Measurements from ENCODE around the gene ARHGAP22.

DNA sequence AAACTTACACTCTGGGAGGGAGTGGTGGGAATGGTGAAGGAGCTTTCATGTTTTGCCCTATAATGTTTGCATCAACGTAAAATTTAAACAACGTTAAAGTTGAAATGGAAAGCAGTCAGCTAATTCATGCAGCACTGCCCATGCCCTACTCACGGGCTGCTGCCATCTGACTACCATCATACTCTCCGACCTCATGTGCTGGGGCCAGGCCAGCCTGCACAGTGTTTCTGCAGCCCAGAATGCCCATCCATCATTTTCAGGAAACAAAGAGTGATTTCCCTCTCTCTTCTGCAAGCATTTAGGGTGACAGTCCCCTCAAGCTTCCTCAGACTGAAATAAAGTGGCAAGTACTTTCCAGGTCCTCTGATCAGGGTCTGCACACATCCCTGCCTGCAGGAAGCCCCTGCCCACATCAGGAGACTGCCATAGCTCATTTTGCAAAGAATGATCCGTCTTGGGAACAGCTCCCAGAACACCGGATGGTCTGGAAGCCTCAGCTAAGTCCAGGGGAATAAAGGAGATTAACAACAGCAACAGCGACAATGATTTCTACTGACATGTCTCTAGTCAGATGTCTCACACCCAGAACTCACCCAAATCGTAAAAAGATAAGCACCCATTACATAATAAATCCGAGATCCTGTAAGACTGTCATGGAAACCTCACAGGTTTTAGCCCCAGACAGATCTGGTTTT, 40.3 kb downstream of the ARHGAP22 start:
- TF ChIP-seq, protein P1, sequence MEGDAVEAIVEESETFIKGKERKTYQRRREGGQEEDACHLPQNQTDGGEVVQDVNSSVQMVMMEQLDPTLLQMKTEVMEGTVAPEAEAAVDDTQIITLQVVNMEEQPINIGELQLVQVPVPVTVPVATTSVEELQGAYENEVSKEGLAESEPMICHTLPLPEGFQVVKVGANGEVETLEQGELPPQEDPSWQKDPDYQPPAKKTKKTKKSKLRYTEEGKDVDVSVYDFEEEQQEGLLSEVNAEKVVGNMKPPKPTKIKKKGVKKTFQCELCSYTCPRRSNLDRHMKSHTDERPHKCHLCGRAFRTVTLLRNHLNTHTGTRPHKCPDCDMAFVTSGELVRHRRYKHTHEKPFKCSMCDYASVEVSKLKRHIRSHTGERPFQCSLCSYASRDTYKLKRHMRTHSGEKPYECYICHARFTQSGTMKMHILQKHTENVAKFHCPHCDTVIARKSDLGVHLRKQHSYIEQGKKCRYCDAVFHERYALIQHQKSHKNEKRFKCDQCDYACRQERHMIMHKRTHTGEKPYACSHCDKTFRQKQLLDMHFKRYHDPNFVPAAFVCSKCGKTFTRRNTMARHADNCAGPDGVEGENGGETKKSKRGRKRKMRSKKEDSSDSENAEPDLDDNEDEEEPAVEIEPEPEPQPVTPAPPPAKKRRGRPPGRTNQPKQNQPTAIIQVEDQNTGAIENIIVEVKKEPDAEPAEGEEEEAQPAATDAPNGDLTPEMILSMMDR (IDR thresholded peaks at IDR 0.05; ENCODE audit: insufficient read depth, low read depth, low read length): no peak
- no peak for TF ChIP-seq EZH2 (IDR thresholded peaks at IDR 0.05; ENCODE audit: insufficient read depth, low read length)

All from astrocyte (in vitro differentiated cells and primary cell).